Cardiac muscle cell (in vitro differentiated cells and primary cell): ENCODE data around the gene DSG1. TPM values are rescaled to one million over a fixed set of nuclear protein-coding genes. Genes with fewer than 3 reads are reported as not detected.

Experiments used
- DNase-seq, 2 donors: peaks; one replicate each; pipeline versions ENCODE4 v3.0.0 to v3.0.0-alpha.2; 2010 to 2017; ENCODE audit warnings: low read depth in 1 of 2, low spot score in 1 of 2
- H3K27ac ChIP-seq: fragments of 200-600 bp; sonication (generic); 2 replicates; pipeline ENCODE4 v1.5.1; 2016
- H3K27me3 ChIP-seq: fragments of 200-600 bp; sonication (generic); 2 replicates; pipeline ENCODE4 v1.6.0; 2016; ENCODE audit warnings: control low read depth
- H3K36me3 ChIP-seq: fragments of 200-600 bp; sonication (generic); 2 replicates; pipeline ENCODE4 v1.5.1; 2016; ENCODE audit warnings: control low read depth
- H3K4me1 ChIP-seq: fragments of 200-600 bp; sonication (generic); 2 replicates; pipeline ENCODE4 v1.8.1; 2017; ENCODE audit warnings: low read depth, mild to moderate bottlenecking, mixed run types
- H3K4me3 ChIP-seq: fragments of 200-600 bp; sonication (generic); 2 replicates; pipeline ENCODE4 v1.5.1; 2016; ENCODE audit warnings: mild to moderate bottlenecking
- H3K9me3 ChIP-seq: fragments of 200-600 bp; sonication (generic); 2 replicates; pipeline ENCODE4 v1.5.1; 2017; ENCODE audit warnings: low read depth, mild to moderate bottlenecking, control low read depth
- polyA plus RNA-seq: library from polyadenylated mRNA; unstranded; fragments of >200 nt; fragmentation: Nextera tagmentation; extraction: Ambion mirVana; gene quantifications from 2 replicates; pipeline ENCODE4 v1.2.1, GENCODE V29; 2016
- total RNA-seq: library from RNA; depleted of rRNA; stranded (reverse); fragments of >200 nt; gene quantifications from 2 replicates; pipeline ENCODE4 v1.2.3, GENCODE V29; 2016
- TF ChIP-seq, protein P1 (sequence below): IDR thresholded peaks from 2 replicates; pipeline ENCODE4 v1.5.1; 2012; ENCODE audit warnings: low read depth, mild to moderate bottlenecking, low read length

DSG1 gene
- total and polyA plus RNA-seq, 2 experiments from 2014 or later, result not detected

DNA sequence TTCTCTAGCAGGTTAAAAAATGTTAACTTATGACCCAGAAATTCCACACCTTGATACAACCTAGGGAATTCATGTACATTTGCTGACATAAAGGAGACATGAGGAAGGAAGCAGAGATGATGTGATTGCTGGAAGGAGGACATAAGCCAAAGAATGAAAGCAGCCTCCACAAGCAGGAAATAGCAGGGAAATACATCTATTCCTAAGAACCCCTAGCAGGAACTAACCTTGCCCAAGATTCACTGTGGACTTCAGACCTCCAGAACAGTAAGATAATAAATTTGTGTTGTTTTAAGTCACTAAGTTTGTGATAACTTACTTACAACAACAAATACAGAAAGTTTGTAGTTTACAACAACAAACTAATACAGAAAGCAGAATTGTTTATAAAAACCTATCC is 54.0 kb downstream of the DSG1 start:
- Histone ChIP-seq H3K4me3 (no peak overlapping the region), H3K36me3 (no peaks in the 10 kb centered on the region), H3K4me1 (no peaks in the 10 kb centered on the region), H3K27ac (no peak overlapping the region), H3K9me3 (no peaks in the 10 kb centered on the region), H3K27me3 (no peaks in the 10 kb centered on the region)
- TF ChIP-seq, protein P1, sequence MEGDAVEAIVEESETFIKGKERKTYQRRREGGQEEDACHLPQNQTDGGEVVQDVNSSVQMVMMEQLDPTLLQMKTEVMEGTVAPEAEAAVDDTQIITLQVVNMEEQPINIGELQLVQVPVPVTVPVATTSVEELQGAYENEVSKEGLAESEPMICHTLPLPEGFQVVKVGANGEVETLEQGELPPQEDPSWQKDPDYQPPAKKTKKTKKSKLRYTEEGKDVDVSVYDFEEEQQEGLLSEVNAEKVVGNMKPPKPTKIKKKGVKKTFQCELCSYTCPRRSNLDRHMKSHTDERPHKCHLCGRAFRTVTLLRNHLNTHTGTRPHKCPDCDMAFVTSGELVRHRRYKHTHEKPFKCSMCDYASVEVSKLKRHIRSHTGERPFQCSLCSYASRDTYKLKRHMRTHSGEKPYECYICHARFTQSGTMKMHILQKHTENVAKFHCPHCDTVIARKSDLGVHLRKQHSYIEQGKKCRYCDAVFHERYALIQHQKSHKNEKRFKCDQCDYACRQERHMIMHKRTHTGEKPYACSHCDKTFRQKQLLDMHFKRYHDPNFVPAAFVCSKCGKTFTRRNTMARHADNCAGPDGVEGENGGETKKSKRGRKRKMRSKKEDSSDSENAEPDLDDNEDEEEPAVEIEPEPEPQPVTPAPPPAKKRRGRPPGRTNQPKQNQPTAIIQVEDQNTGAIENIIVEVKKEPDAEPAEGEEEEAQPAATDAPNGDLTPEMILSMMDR, result no peak
- no peak for DNase-seq

DNA sequence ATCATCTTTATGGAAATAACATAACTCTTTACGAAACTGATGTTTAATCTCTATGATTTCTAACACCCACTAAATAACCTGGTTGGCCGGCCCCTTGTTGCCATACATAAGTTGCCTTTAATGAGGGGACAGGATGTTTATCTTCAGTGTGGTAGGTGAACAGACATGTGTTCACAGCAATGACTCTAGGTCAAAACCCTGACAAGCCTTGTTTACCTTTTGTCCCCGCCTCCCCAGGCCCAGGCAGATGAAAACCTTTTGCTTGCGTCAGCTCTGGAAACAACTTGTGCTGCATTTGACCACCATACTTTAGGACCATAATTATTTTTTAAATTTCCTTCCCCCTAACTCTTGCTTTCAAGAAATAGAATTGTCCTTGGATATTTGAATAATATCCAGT is 55.7 kb downstream of the DSG1 start:
- Histone ChIP-seq H3K36me3 (no peaks in the 10 kb centered on the region), H3K9me3 (no peaks in the 10 kb centered on the region), H3K27ac (no peak overlapping the region), H3K4me3 (no peak overlapping the region), H3K4me1 (no peaks in the 10 kb centered on the region), H3K27me3 (no peaks in the 10 kb centered on the region)
- TF ChIP-seq, protein P1, result no peak
- no peak for DNase-seq

DNA sequence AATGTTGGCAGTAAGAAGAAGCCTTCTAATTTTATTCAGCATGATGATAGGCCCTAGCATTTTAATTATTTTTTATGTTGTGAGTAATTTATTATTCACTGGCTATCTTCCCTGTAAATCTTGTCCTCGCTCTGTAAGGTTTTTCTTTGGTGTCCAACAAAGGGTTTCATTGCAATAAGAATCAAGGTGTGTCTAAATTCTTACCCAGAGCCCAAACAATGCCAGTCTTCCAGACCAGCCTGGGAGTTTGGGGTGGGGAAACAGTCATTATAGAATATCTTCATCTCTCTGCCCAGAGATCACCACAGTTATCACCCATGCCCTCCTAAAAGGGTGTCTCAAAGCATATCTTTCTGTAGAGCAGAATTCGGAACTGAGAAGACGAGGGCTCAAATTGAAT is 58.5 kb downstream of the DSG1 start, which contains the start of gene DSG4:
Gene DSG4 (plus strand): TSS at position 301 of the 400 bp plus-strand sequence. CDS start 135 bp downstream, outside the sequence.
- no peak for DNase-seq
- TF ChIP-seq, protein P1, result no peak
- Histone ChIP-seq H3K36me3 (no peaks in the 10 kb centered on the region), H3K27ac (no peak within 1 kb of the TSS), H3K4me3 (no peak within 1 kb of the TSS), H3K9me3 (no peaks in the 10 kb centered on the region), H3K4me1 (no peaks in the 10 kb centered on the region), H3K27me3 (no peaks in the 10 kb centered on the region)

DNA sequence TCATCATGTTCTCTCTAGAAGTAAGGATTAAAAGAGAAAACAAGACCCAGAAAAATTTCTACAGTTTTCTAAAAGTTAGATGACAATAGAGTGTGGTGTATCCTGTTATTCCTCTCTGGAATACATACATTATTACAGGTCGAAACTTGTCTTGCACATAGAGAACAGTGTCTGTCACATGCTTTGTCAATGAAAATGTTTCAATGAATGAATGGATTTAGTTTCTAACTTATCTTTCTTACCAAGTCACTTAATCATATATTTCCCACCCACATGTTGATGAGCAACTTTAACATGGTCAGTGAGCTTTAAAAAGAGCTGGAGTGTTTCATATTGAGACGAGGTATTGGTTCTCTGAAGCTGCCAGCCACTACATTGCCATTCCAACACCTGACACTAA is 63.0 kb downstream of the DSG1 start:
- DNase-seq, result no peak
- no peak overlapping the region for H3K4me3 ChIP-seq
- no peaks in the 10 kb centered on the region for H3K36me3 ChIP-seq
- no peaks in the 10 kb centered on the region for H3K27me3 ChIP-seq
- no peaks in the 10 kb centered on the region for H3K9me3 ChIP-seq
- no peaks in the 10 kb centered on the region for H3K4me1 ChIP-seq
- TF ChIP-seq, protein P1, result no peak
- no peak overlapping the region for H3K27ac ChIP-seq

DNA sequence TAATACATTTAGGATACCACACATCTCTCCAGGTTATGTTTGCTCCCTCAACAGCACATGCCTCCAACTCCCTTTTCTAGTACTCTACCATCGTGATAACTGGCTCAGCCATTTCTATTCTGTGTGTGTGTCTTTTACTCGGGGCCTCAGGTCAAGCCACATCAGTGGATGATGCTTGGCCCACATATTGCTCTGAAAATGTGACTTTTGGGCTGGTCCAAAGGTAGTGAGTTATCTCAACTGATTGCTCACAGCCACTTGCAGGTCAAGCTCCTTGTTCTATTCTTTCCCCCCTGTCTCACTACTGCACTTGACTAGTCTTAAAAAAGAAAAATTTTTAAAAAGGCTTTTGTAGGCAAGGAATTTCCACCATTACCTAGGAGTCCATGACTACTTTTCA is 64.1 kb downstream of the DSG1 start:
- no peak overlapping the region for H3K4me3 ChIP-seq
- H3K9me3 ChIP-seq, result no peaks in the 10 kb centered on the region
- TF ChIP-seq, protein P1, result no peak
- no peak for DNase-seq
- no peak overlapping the region for H3K27ac ChIP-seq
- H3K36me3 ChIP-seq, result no peaks in the 10 kb centered on the region
- no peaks in the 10 kb centered on the region for H3K4me1 ChIP-seq
- H3K27me3 ChIP-seq, result no peaks in the 10 kb centered on the region

DNA sequence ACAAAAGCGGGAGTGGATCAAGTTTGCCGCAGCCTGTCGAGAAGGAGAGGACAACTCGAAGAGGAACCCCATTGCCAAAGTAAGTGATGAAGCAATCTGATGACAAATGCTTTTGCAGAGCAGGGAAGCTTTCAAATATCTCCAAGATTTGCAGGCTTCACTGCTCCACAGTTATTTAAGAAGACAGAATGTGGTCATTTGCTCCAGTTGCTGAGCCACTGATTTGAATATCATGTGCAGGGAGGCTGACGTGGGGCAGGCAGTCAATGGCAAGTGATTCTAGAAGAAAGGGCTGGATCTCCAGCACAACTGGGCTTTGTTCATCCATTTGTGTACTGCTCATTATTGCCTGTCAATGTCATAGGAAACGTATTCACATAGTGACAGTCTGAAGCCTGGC is 68.8 kb downstream of the DSG1 start:
- Histone ChIP-seq H3K4me1 (no peaks in the 10 kb centered on the region), H3K9me3 (no peaks in the 10 kb centered on the region), H3K4me3 (no peak overlapping the region), H3K27ac (no peak overlapping the region), H3K27me3 (no peaks in the 10 kb centered on the region), H3K36me3 (no peaks in the 10 kb centered on the region)
- no peak for DNase-seq
- TF ChIP-seq, protein P1, result no peak
